Measurements from ENCODE around the gene SRBD1.

- TF ChIP-seq, protein P1, sequence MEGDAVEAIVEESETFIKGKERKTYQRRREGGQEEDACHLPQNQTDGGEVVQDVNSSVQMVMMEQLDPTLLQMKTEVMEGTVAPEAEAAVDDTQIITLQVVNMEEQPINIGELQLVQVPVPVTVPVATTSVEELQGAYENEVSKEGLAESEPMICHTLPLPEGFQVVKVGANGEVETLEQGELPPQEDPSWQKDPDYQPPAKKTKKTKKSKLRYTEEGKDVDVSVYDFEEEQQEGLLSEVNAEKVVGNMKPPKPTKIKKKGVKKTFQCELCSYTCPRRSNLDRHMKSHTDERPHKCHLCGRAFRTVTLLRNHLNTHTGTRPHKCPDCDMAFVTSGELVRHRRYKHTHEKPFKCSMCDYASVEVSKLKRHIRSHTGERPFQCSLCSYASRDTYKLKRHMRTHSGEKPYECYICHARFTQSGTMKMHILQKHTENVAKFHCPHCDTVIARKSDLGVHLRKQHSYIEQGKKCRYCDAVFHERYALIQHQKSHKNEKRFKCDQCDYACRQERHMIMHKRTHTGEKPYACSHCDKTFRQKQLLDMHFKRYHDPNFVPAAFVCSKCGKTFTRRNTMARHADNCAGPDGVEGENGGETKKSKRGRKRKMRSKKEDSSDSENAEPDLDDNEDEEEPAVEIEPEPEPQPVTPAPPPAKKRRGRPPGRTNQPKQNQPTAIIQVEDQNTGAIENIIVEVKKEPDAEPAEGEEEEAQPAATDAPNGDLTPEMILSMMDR (IDR thresholded peaks at IDR 0.05), result no peak
- no peak for TF ChIP-seq POLR2AphosphoS5 (IDR thresholded peaks at IDR 0.05)
These were observed 35.2 kb upstream of the SRBD1 start for GRCh38 chr2:45646289-45646688.

All from stomach (tissue), 4 donors.